HG02610 (cell line): ENCODE measurements around the gene MBD2.

ENCODE experiments used
- ATAC-seq: cut with Tn5 transposase; IDR thresholded peaks from one replicate; pipeline ENCODE4 v1.9.1; 2021; ENCODE audit warnings: mild to moderate bottlenecking, moderate library complexity; ENCODE audit not compliant: unreplicated experiment

The MBD2 gene

GRCh38 chr18:54116541-54117257 is 107.8 kb downstream of the MBD2 start:
- no peak for ATAC-seq

- ATAC-seq = no peak
Observed at GRCh38 chr18:54112356-54112755, 112.1 kb downstream of the MBD2 start.

- no peak for ATAC-seq
Observed at GRCh38 chr18:54109131-54109683, 115.3 kb downstream of the MBD2 start.

- no peak for ATAC-seq
Observed at GRCh38 chr18:54102123-54102522, 122.3 kb downstream of the MBD2 start.
